ENCODE data around the gene HTR3A.
A peak's percentile ranks its signal among the peaks of the same experiment; 100 is the strongest.

The HTR3A gene

DNA sequence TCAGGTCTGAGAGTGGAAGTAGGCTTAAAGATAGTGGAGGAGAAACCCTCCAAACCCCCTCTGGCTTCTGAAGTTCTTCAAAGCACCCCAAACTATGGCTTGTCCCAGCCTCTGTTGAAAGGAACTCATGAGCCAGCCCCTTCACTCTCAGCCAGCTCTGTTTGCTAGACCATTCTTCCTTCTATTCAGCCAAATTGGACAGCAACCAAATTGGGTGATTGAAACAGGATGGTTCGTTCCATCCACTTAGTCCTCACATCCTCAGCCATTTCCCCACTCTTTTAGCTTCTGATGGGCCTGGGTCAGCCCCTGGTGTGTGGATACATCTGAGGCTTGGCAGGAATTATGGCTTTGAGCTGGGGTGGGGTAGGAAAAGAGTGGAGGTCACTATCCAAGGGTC is 4.5 kb downstream of the HTR3A start:
- no peak for DNase-seq (ENCODE audit: low read depth)

DNA sequence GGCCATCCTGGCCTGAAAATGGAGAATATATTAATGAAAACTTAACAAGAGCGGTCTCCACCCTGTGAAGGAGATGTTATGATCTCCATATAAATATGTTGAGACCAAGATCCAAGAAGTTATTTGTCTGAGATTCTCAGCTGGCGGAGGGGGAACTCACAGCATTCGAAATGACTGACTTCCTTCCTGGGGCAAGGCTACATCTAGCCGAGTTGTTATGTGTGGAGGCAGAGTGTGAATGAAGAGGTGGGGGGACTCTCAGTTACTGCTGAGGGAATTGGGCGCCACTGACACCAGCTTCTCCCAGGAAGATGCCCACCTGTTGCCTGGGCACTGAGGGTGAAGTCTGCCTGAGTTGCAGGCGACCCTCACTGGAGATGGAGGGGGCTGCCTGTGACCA is 5.9 kb downstream of the HTR3A start:
- DNase-seq (ENCODE audit: low read depth) = no peak

DNA sequence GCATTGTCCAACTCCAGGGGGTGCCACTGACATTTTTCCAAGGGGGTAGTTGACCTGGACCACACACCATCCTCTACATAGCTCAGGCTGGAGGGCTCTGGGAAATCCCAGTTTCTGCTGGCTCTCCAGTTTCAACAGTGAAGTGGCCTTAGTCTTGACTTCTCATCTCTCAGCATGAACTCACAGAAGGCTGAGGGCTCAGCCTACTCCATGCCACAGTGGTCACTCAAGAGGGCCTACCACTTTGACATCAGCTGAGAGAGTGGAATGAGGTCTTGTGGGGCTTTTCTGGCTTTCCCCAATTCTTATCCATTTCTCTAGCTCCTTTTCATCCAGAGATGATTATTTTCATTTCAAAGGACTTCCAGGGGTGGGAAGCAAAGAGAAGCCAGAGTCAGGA is 7.4 kb downstream of the HTR3A start:
- DNase-seq (ENCODE audit: low read depth) = no peak

DNA sequence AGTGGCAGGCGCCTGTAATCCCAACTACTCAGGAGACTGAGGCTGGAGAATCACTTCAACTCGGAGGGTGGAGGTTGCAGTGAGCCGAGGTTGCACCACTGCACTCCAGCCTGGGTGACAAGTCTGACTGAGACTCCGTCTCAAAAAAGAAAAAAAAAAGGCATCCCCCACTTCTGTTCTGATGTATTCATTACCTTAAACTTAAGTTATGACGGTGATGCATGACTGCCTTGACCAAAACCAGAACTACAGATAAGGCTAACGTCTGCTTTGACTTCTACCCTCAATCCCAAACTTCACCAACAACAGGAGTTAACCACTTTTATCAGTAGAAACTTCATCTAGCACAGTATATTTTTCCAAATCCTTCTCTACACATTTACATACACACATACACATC is 9.9 kb downstream of the HTR3A start:
- no peak for DNase-seq (ENCODE audit: low read depth)

DNA sequence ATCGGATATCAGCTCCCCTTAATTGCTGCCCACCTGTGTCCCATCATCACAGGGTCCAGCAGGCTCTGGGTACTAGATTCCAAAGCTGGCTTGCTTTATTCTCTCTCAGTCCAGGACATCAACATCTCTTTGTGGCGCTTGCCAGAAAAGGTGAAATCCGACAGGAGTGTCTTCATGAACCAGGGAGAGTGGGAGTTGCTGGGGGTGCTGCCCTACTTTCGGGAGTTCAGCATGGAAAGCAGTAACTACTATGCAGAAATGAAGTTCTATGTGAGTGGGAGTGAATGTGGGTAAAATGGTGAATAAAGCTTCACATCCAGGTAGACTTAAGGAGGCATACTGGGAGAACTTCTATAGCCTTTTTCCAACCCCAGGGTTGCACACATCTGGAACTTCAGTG is 11.0 kb downstream of the HTR3A start:
- DNase-seq (ENCODE audit: low read depth) = no peak

DNA sequence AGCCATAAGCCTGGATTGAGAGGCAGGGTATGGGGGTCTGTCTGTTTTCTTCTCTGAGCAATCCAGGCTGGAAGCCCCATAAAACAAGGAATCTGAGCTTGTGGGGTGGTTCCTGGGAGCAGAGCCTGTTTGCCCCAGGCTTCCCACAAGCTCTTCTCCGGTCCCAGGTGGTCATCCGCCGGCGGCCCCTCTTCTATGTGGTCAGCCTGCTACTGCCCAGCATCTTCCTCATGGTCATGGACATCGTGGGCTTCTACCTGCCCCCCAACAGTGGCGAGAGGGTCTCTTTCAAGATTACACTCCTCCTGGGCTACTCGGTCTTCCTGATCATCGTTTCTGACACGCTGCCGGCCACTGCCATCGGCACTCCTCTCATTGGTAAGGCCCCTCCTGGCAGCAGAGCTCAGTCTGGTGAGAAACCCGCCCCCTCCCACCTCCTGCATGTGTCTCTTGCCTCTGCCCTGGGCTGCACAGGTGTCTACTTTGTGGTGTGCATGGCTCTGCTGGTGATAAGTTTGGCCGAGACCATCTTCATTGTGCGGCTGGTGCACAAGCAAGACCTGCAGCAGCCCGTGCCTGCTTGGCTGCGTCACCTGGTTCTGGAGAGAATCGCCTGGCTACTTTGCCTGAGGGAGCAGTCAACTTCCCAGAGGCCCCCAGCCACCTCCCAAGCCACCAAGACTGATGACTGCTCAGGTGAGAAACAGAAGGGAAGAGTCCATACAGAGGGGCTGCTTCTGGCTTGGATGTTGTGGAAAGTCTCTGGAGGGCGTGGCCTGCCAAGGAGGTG is 11.6 kb downstream of the HTR3A start:
- DNase-seq (ENCODE audit: low read depth) = no peak

DNA sequence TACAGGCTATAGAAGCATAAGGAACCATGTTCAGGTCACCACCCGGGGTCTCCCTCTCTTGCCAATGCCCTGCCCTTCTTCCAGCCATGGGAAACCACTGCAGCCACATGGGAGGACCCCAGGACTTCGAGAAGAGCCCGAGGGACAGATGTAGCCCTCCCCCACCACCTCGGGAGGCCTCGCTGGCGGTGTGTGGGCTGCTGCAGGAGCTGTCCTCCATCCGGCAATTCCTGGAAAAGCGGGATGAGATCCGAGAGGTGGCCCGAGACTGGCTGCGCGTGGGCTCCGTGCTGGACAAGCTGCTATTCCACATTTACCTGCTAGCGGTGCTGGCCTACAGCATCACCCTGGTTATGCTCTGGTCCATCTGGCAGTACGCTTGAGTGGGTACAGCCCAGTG is 14.5 kb downstream of the HTR3A start:
- DNase-seq (ENCODE audit: low read depth) = no peak

DNA sequence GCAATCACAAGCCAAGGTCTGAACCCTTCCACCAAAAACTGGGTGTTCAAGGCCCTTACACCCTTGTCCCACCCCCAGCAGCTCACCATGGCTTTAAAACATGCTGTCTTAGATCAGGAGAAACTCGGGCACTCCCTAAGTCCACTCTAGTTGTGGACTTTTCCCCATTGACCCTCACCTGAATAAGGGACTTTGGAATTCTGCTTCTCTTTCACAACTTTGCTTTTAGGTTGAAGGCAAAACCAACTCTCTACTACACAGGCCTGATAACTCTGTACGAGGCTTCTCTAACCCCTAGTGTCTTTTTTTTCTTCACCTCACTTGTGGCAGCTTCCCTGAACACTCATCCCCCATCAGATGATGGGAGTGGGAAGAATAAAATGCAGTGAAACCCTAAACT is 15.0 kb downstream of the HTR3A start:
- no peak for DNase-seq (ENCODE audit: low read depth)

DNA sequence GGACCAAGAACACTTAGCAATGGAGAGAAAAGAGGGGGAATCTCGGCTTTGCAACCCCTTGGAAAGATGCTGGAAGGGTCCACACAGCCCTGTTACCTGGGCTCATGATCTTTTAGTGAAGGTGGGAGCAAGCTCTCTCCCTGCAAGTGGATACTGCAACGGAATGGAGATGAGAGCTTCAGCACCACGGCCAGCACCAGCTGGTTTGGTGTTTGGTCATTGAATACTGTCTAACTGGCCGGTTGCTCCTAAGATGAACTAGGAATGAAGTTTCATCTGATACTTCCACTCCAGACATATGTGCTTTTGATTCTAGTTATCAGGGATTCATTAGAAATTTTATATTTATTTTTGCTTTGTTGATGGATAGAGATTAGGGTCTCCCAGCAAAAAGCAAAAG is 16.3 kb downstream of the HTR3A start:
- peak; percentile 52 for DNase-seq (ENCODE audit: low read depth)

DNA sequence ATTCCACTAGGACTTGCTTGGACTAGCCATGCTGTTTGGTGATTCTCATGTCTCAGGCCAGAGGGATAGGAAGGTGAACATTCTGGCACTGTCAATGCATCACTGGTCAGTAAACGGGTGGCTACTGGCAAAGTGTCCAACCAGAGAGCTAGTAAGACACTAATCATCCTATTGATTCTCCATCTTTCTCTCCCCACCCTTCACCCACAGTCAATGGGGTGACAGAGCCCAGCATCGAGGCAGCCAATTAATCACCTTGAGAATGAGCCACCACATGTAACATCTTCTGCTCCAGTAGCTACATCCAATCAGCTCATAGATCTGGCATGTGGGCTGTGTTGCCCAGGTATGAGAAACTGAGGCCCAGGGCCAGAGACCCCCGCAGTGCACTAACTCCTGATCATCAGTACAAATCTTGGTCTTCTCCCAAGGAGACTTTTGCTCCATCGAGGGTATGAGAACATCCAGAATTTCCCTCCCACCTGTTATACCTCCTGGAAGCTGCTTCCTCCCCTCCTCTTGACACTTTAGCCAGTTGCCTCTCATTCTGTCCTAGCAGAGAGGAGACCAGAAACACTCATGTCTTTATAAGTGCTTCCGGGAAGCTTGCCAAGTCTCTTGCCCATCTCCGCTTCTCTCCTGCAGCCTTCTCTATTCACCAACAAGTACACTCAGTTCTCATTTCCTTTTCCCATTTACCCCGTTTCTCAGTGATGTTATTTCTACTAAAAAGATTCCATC is 17.0 kb downstream of the HTR3A start:
- peak; percentile 31 for DNase-seq (ENCODE audit: low read depth)

DNA sequence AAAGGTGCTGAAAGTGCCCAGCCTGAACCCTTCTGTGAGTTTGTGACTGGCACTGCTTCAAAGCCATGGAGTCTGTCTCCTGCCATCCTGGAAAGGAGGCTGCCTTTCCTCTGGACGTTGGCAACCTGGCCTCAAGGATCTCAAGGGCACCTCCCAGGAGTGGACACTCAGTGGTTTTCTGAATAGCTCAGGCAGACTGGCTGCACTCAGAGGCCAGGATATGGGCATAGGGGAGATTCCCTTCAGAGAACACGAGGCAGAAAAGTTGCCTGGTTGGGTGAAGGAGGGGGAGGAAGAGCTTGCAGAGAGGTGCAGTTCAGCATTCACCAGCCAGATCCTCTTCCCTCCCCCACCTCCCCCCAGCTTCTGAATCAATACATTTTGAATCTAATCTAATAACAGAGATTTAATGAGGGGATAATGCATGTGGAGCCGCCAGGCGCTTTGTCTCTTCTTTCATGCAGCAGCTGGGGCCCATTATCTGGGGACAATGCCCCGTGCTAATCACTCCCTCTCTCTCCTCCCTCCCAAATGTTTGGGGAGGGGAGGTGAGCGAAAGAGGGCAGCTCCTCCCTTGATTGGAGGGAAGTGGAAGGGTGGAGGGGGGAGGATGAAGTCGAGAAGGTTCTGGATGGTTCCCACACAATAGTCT is 17.7 kb downstream of the HTR3A start:
- no peak for DNase-seq (ENCODE audit: low read depth)

DNA sequence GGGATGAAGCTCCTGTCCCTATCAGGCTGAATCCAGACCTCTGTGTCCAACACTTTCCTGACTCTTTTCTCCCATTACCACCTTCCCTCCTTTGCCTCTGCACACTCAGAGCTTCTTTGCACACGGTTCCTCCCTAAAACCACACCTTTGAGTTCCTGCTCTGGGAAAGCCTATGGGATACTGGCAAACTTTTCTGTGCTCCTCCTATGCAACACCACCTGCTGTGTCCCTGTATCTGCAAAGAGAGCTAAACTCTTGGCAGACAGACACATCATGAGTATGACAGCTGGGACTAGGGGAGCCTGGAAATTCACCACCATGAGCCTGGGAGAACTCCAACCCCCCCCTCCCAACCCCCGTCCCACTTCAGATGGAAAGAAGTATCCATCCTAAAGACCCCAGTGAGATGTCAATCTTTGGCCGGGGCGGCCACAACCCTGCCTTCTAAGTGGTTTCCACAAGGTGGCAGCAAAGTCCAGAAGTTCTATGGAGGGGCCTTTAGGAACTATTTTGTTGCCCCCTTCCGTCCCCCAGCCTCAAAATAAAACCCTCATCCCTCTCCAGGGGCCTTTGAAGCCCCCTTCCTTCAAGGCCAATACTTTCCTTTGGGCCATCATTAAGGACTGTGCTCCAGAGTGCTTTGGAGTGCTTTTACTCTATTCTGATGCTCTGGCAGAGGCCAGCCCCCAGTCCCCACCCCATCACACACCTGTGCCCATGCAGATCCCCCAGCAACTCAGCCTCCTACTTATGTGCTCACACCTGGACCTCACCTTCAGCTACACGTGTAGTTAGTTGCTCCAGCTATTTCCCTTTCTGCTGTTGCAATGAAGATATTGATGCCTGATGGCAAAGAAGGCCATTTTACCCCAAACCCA is 19.4 kb downstream of the HTR3A start:
- no peak for DNase-seq (ENCODE audit: low read depth)

DNA sequence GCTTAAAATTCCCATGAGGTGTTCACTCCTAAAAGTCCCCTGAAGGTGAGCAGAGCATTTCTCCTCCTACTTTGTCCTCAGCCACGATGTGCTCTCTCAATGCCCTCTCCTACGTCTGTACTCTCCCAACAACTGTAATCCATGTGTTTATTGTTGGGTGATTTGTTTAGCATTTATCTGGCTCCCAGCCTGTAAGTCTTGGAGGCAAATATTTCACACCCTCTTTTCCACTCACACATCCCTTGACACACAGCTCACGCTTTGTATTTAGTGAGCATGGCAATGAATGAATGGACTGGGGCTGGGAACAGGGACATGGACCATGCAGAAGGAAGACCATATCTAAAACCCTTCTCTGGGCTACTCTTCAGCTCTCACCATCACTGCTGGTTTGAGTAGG is 22.6 kb downstream of the HTR3A start:
- DNase-seq (ENCODE audit: low read depth) = peak; percentile 28

DNA sequence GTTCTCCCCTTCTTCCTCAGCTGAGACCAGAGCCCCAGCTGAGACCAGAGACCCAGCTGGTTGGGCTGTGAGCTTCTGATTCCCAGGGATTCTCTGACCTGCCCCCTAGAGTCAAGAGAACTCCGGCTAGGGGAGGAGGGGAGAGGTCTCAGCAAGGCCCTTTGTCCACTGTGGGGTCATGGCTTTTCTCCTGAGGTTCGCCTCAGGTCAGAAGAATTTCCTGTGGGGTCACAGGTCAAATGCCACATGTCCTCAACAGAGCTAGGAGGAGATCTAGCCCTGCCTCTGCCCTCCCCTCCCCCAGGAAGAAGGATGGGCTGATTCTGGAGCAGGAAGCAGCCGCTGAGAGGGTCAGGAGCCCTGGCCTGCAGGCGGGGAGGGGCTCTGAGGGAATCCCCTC is 23.7 kb downstream of the HTR3A start:
- no peak for DNase-seq (ENCODE audit: low read depth)

DNA sequence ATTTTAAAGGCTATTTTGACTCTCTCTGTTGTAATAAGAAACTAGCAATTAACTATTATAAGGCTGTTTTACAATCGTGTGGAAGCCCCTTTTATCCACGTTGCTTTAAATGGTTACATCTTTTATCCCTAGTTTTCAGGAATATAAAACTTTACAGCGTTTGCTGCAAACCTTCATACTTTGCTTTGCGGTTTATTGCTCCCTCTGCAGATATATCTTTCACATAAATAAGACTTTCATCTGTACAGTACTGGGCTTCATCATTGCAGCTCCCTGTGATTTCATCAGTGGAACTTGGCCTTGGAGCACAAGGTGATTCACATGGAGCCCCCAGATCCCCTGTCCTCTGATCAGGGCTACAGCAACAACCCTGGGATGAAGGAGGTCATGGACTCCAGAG is 25.6 kb downstream of the HTR3A start:
- peak; percentile 7 for DNase-seq (ENCODE audit: low read depth)

DNA sequence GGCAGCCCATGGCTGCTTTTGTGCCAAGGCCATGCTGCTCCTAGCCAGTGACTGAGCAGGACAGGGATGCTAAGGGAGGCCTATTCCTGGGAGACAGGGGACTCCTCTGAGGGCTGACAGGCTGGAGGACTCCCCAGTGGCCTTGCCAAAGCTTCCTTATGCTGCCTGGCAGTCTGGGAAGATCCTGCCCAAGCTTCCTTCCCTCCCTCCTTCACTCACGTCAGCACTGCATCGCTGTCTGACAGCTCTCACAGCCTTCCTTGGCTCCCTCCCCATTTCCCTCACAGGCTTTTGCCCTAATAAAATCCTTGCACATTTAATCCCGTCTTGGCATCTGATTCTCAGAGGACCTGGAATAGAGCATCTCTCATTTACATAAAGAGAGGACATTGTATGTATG is 26.5 kb downstream of the HTR3A start:
- DNase-seq (ENCODE audit: low read depth) = peak; percentile 3

DNA sequence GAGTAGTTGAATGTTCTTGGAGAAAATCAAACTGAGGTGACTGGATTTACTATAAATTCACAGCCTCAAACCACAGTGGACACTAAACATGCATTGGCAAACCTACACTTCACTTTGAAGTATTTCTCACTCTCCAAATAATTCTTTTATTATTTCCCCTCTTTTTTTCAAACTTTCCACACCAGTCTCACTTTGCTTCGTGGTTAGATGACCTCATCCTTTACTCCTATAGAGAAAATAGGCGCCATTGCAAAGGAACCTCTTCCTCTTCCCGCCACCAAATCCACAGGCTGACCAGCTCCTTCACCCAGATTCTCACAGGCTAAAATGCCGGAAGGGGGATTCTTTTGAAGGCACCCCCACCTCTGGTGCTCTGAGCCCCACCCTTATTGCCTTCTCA is 33.4 kb downstream of the HTR3A start:
- no peak for DNase-seq (ENCODE audit: low read depth)

DNA sequence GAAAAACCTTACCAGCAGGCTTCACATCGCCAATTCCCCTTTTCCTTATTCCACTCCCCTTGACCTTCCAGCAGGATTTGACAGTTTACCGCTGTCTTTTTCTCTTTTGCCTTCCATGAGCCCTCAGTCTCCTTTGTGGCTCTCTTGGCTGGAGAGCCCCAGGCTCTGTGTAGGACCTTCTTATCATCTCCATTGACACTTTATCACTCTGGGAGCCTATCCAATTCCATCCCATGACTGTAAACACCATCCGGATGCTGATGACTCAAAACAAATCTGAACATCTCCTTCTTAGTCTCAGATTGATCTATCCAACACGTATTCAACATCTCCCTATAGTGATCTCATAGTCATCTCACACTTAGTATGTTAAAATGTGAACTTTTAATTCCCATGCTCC is 36.0 kb downstream of the HTR3A start:
- no peak for DNase-seq (ENCODE audit: low read depth)

DNA sequence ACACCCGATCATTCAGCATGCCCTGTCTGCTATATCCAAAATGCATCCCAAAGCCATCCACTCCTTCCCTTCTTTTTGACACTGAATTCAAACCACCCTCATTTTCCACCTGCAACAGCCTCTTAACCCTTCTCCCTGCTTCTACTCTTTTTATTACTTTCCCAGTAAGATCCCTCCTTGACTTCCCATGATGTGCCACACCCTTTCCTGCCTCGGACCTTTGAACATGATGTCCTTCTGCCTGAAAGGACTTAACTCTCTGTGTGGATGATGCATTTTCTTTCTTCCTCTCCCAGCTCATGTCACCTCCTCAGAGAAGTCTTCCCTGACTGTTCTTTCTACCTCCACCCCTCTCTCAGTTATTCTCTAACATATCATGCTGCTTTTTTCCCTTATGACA is 36.5 kb downstream of the HTR3A start:
- no peak for DNase-seq (ENCODE audit: low read depth)

DNA sequence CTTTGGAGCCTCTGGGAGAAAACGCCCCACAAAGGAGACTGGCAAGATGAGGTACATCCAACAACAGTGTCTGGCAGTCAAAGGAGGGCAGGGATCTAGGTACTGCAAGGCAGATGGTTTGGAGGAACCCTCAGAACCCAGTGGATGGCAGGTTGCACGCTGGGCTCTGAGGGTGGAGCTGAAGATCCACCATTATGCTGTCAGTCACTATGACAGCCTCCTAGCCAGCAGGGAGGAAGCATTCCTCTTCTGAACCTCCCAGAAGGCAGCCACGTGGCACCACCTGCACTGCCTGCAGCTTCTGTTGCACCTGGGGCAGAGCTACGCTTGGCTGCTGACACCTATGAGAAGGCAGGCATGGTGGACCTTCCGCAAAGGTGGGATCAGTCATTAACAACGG is 40.2 kb downstream of the HTR3A start:
- DNase-seq (ENCODE audit: low read depth) = no peak

DNA sequence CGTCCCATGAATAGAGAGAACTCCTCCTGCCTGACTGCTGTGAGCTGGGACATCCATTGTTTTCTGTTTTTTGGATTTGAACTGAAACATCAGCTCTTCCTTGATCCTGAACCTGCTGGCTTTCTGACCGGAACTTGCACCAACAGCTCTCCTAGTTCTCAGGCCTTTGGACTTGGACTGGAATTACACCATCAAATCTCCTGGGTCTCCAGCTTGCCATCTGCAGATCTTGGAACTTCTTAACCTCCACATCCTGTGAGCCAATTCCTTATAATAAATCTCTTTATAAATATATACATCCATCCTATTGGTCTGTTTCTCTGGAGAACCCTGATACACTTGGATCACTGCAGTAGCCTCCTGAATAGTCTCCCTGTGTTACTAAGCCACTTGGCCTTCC is 42.1 kb downstream of the HTR3A start:
- no peak for DNase-seq (ENCODE audit: low read depth)

DNA sequence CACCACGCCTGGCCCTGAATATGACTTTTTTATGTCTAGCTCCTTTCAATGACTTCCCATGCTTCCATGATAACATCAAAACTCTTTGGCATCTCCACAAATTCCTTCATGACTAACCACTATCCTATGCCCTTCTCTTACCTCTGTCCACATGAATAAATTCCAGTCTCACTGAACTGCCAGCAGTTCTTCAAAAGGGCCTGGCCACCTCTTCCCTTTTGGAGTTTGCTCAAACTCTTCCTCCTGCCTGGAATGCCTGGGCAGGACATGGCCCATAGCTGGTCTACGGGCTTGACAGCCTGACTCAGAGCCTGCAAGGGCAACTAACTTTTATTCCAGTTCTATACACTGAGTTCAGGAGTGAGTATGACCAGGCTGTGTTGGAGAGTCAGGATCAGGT is 42.8 kb downstream of the HTR3A start:
- peak; percentile 69 for DNase-seq (ENCODE audit: low read depth)

Measured in amniotic epithelial cell (primary cell).